ENCODE measurements around the gene RHOB.
A peak's percentile ranks its signal among the peaks of the same experiment; 100 is the strongest.
"Not testable (repeated sequence)": the region's sequence is repeated elsewhere in the genome, so short reads cannot be mapped to it uniquely, and the experiment has no call there.

RHOB gene

DNA sequence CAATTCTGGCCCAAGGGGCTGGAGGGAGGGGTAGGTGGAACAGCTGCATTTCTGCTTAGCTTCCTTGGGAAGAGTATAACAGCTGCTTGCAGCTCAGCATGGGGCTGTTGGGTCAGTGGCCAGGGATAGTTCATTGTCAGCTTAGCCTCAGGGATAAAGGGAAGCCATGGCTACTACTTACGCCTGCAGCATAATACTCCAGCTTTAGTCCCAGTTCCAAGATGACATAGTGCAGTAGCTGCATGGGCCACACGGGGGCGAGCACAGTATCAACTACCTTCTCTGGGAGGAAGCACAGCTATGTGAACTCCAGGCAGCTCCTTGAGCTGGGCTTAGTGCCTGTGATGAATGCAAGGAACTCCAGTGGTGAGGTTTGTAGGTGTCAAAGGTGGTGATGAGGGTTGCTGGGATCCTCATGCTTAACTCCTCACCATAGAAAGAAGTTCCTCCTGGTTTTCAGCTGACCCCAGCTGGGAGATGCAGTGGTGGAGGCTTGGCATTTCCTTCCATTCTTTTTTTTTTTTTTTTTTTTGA is 35.4 kb upstream of the RHOB start:
- no peak overlapping the region for H3K4me3 ChIP-seq (ENCODE audit: low read length)
- no peak overlapping the region for H3K9ac ChIP-seq (ENCODE audit: low read depth, low read length)

DNA sequence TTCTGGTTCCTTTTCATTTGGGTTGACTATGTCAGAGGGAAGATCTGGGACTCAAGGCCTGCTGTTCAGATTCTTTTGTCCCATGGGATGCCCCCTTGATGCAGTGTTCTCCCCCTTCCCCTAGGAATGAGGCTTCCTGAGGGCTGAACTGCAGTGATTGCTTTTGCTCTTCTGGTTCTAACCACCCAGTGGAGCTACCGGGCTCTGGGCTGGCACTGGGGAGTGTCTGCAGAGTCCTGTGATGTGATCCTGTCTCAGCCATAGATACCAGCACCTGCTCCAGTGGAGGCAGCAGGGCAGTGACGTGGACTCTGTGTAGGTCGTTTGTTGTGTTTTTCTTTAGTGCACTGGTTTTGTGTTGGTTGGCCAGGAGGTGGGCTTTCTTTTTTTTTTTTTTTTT is 32.1 kb upstream of the RHOB start:
- Histone ChIP-seq H3K27me3 (ENCODE audit: control insufficient read depth, insufficient read depth, low read length) (no peaks in the 10 kb centered on the region), H3K36me3 (ENCODE audit: insufficient read depth, low read length) (no peaks in the 10 kb centered on the region), H3K4me1 (ENCODE audit: control insufficient read depth, insufficient read depth, low read length) (peaks cover 13% of the 10 kb centered on the region), H3K4me2 (ENCODE audit: low read length) (no peak overlapping the region), H3K9ac (ENCODE audit: low read depth, low read length) (no peak overlapping the region), H3K9me3 (replicated peaks; ENCODE audit: low read length) (no peaks in the 10 kb centered on the region), H3K4me3 (ENCODE audit: low read length) (no peak overlapping the region)

More for the DNA sequence above, 35.4 kb upstream of the RHOB start:
- Histone ChIP-seq H3K36me3 (ENCODE audit: insufficient read depth, low read length) (no peaks in the 10 kb centered on the region), H3K9me3 (replicated peaks; ENCODE audit: low read length) (peaks cover 12% of the 10 kb centered on the region), H3K27me3 (ENCODE audit: control insufficient read depth, insufficient read depth, low read length) (no peaks in the 10 kb centered on the region), H3K4me2 (ENCODE audit: low read length) (no peak overlapping the region), H3K4me1 (ENCODE audit: control insufficient read depth, insufficient read depth, low read length) (peaks cover 4% of the 10 kb centered on the region)

DNA sequence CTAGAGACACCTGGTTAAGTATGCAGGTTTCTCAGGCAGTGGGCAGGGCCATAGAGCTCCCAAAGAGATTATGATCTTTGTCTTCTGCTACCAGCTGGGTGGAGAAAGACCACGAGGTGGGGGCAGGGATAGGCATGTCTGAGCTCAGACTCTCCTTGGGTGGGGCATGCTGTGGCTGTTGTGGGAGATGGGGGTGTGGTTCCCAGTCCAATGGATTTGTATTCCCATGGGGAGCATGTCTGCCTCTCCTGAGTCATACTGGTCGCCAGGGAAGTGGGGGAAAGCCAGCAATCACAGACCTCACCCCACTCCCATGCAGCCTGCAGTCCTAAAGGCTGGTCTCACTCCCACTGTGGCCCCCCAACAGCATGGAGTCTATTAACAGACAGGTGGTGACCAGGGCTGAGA is 31.4 kb upstream of the RHOB start:
- Histone ChIP-seq H3K4me3 (ENCODE audit: low read length) (no peak overlapping the region), H3K9me3 (replicated peaks; ENCODE audit: low read length) (no peaks in the 10 kb centered on the region), H3K4me1 (ENCODE audit: control insufficient read depth, insufficient read depth, low read length) (peaks cover 17% of the 10 kb centered on the region), H3K9ac (ENCODE audit: low read depth, low read length) (no peak overlapping the region), H3K27me3 (ENCODE audit: control insufficient read depth, insufficient read depth, low read length) (no peaks in the 10 kb centered on the region), H3K36me3 (ENCODE audit: insufficient read depth, low read length) (no peaks in the 10 kb centered on the region), H3K4me2 (ENCODE audit: low read length) (no peak overlapping the region)

DNA sequence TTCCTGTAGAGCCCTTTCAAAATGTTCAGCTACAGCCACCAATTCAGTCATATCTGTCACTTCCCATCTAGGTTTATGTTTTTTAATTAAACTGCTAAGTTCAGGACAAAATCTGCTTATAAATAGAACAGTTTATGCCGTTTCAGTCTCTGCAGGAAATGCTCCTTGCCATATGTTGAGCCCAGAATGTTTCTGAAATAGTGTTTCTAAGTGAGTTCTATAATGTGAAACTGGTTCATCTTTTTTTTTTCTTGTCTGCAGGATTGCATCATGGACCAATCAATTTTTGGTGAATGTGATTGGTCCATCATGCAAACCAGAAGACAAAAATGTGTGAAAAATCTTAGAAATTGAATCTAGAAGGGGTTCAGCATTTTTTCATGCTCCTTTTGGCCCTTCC is 30.2 kb upstream of the RHOB start:
- Histone ChIP-seq H3K36me3 (ENCODE audit: insufficient read depth, low read length) (no peaks in the 10 kb centered on the region), H3K4me3 (ENCODE audit: low read length) (no peak overlapping the region)

DNA sequence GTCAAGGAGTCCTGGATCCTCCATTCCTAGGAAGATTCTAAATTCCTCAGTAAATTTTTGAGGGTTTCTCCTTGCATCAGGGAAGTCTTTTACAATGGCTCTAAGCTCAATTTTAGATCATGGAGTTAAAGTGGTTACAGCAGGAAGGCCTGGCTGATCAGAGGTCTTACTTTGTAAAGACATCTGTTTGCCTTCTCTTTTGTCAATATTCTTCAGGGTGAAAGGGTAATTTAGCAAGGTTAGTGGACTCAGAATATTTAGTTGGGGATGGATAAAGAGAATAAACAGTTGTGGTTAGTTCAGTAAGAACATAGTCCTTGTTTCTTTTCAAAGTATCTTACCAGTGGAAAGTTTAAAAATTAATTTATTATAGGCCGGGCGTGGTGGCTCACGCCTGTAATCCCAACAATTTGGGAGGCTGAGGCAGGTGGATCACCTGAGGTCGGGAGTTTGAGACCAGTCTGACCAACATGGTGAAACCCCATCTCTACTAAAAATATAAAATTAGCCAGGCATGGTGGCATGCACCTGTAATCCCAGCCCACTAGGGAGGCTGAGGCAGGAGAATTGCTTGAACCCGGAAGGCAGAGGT is 29.5 kb upstream of the RHOB start:
- H3K4me1 ChIP-seq (ENCODE audit: control insufficient read depth, insufficient read depth, low read length) = peaks cover 27% of the 10 kb centered on the region
- not testable (repeated sequence) for H3K4me3 ChIP-seq (ENCODE audit: low read length); H3K9ac ChIP-seq (ENCODE audit: low read depth, low read length); H3K27me3 ChIP-seq (ENCODE audit: control insufficient read depth, insufficient read depth, low read length); H3K4me2 ChIP-seq (ENCODE audit: low read length); H3K36me3 ChIP-seq (ENCODE audit: insufficient read depth, low read length); H3K9me3 ChIP-seq (replicated peaks; ENCODE audit: low read length)

More for the DNA sequence above, 30.2 kb upstream of the RHOB start:
- H3K4me2 ChIP-seq (ENCODE audit: low read length) = no peak overlapping the region
- H3K27me3 ChIP-seq (ENCODE audit: control insufficient read depth, insufficient read depth, low read length) = no peaks in the 10 kb centered on the region
- H3K4me1 ChIP-seq (ENCODE audit: control insufficient read depth, insufficient read depth, low read length) = peaks cover 21% of the 10 kb centered on the region
- H3K9ac ChIP-seq (ENCODE audit: low read depth, low read length) = no peak overlapping the region
- no peaks in the 10 kb centered on the region for H3K9me3 ChIP-seq (replicated peaks; ENCODE audit: low read length)

DNA sequence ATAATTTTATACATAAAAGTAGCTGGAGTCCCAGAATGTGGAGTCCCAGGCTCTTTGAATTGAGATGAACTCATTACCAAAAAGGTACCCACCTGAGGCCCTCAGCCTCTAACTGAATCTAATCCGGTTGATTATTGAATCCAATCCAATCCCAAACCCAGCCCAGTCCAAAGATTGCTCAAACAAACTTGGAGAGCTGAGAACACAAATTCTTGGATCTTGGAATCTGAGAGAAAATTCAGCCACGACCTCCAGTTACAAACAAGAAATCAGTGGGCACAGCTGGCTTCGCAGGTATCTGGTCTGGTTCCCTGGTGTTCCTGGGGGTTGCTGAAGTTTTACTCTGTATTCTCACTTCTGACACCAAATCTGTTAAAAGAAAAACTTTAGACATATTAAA is 28.4 kb upstream of the RHOB start:
- Histone ChIP-seq H3K9ac (ENCODE audit: low read depth, low read length) (peak overlapping the region; percentile 45), H3K9me3 (replicated peaks; ENCODE audit: low read length) (no peaks in the 10 kb centered on the region)

DNA sequence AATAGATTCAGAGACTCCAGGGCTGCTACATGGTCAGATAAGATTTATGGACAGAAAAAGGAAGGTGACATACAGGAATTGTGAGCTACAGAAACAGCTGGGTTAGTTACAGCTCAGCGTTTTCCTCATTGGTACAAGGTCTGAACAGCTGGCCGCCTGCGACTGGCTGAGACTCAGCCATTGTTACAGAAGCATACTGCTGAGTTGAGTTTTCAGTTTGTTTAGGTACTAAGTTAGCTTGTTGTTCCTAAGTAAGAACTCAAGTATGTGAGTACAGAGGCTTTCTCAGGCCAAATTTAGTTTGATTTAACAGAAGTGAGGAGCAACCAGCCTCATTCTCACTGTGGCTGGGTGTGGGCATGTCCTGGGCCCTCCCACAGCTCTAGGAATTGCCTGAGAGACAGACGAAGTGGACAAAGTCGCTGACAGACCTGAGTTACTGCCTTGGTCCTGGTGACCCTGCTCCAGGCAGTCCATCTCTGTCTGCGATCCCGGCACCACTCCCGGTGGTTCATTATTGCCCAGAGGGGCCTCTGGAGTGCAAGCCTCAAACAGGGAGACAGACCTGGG is 27.8 kb upstream of the RHOB start:
- peak overlapping the region; percentile 13 for H3K4me3 ChIP-seq (ENCODE audit: low read length)

More for the DNA sequence above, 28.4 kb upstream of the RHOB start:
- H3K27me3 ChIP-seq (ENCODE audit: control insufficient read depth, insufficient read depth, low read length) = no peaks in the 10 kb centered on the region
- peaks cover 39% of the 10 kb centered on the region for H3K4me1 ChIP-seq (ENCODE audit: control insufficient read depth, insufficient read depth, low read length)
- H3K4me3 ChIP-seq (ENCODE audit: low read length) = no peak overlapping the region
- no peak overlapping the region for H3K4me2 ChIP-seq (ENCODE audit: low read length)
- H3K36me3 ChIP-seq (ENCODE audit: insufficient read depth, low read length) = no peaks in the 10 kb centered on the region

DNA sequence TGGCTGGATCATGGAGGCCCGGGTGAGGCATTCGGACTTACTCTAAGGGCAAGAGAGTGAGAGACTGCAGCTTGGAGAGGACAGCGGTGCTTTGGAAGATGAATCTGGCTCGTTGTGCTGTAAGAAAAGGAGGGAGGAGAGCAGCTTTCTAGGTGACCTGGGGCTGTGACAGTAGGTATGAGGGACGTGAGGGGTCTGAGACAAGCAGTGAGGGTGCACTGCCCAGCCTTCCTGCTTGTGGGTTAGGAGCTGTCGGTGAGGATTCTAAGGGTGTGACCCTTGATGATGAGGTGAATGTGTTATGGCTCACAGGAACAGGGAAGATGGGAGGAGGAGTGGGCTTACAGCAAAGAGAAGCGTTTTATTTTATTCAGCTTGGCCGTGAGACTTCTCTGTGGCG is 27.1 kb upstream of the RHOB start:
- peak overlapping the region; percentile 73 for H3K9ac ChIP-seq (ENCODE audit: low read depth, low read length)
- H3K9me3 ChIP-seq (replicated peaks; ENCODE audit: low read length) = no peaks in the 10 kb centered on the region
- peak overlapping the region; percentile 55 for H3K4me2 ChIP-seq (ENCODE audit: low read length)
- peak overlapping the region; percentile 19 for H3K4me3 ChIP-seq (ENCODE audit: low read length)
- H3K36me3 ChIP-seq (ENCODE audit: insufficient read depth, low read length) = no peaks in the 10 kb centered on the region
- H3K4me1 ChIP-seq (ENCODE audit: control insufficient read depth, insufficient read depth, low read length) = peaks cover 51% of the 10 kb centered on the region
- H3K27me3 ChIP-seq (ENCODE audit: control insufficient read depth, insufficient read depth, low read length) = no peaks in the 10 kb centered on the region

More for the DNA sequence above, 27.8 kb upstream of the RHOB start:
- no peaks in the 10 kb centered on the region for H3K9me3 ChIP-seq (replicated peaks; ENCODE audit: low read length)
- H3K9ac ChIP-seq (ENCODE audit: low read depth, low read length) = peak overlapping the region; percentile 73
- peaks cover 44% of the 10 kb centered on the region for H3K4me1 ChIP-seq (ENCODE audit: control insufficient read depth, insufficient read depth, low read length)
- peak overlapping the region; percentile 55 for H3K4me2 ChIP-seq (ENCODE audit: low read length)
- no peaks in the 10 kb centered on the region for H3K36me3 ChIP-seq (ENCODE audit: insufficient read depth, low read length)
- H3K27me3 ChIP-seq (ENCODE audit: control insufficient read depth, insufficient read depth, low read length) = no peaks in the 10 kb centered on the region

DNA sequence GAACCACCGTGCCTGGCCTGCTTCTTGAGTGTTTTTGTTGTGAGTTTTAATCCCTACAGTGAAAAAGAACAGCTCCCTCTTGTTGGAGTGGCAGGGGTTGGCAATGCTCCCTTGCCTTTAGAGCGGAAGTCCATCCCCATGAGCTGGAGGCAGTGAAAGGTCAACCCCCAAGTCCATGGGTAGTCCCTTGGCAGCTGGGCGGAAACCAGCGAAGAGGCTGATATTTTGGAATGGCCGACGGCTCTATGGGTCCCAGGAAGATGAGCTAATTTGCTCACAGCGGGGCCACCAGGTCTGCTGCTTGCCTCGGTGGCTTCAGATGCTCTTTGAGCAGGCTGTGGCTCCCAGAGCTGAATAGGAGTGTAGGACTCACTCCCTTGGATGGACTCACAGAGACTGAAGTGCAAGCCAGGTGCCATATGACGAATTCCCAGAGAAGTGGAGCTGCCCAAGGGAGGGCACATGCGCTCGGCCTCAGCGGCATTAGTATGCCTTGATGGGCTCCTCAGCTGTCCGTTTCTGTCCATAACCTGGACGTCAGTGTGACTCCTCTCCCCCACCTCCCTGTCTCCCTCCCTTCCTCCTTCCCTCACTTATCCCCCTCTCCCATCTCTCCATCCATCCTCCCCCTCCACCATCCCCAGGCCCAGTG is 25.4 kb upstream of the RHOB start:
- Histone ChIP-seq H3K9me3 (replicated peaks; ENCODE audit: low read length) (no peaks in the 10 kb centered on the region), H3K4me3 (ENCODE audit: low read length) (peak overlapping the region; percentile 24), H3K27me3 (ENCODE audit: control insufficient read depth, insufficient read depth, low read length) (no peaks in the 10 kb centered on the region), H3K36me3 (ENCODE audit: insufficient read depth, low read length) (no peaks in the 10 kb centered on the region), H3K4me1 (ENCODE audit: control insufficient read depth, insufficient read depth, low read length) (peaks cover 67% of the 10 kb centered on the region), H3K4me2 (ENCODE audit: low read length) (peak overlapping the region; percentile 61), H3K9ac (ENCODE audit: low read depth, low read length) (peak overlapping the region; percentile 39)

DNA sequence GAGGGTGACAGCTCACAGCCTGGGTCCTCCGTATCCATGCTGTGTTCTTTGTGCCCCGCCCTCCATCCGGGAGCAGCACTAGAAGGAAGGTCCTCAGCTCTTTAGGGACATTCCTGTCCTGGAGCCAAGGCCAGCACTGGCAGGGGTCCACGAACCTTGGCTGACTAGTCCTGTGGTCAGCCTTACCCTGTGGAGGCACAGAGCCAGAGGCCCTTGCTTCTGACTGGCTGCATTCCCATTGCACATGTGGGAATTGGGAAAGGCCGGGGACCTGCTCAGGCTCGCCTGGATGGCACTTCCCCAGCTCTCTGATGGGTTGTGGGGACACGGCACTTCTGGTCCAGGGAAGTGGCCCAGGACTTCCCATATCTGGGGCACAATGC is 24.9 kb upstream of the RHOB start:
- Histone ChIP-seq H3K36me3 (ENCODE audit: insufficient read depth, low read length) (no peaks in the 10 kb centered on the region), H3K4me3 (ENCODE audit: low read length) (peak overlapping the region; percentile 24), H3K9ac (ENCODE audit: low read depth, low read length) (peak overlapping the region; percentile 39), H3K4me1 (ENCODE audit: control insufficient read depth, insufficient read depth, low read length) (peaks cover 67% of the 10 kb centered on the region), H3K4me2 (ENCODE audit: low read length) (peak overlapping the region; percentile 61), H3K9me3 (replicated peaks; ENCODE audit: low read length) (no peaks in the 10 kb centered on the region), H3K27me3 (ENCODE audit: control insufficient read depth, insufficient read depth, low read length) (no peaks in the 10 kb centered on the region)

DNA sequence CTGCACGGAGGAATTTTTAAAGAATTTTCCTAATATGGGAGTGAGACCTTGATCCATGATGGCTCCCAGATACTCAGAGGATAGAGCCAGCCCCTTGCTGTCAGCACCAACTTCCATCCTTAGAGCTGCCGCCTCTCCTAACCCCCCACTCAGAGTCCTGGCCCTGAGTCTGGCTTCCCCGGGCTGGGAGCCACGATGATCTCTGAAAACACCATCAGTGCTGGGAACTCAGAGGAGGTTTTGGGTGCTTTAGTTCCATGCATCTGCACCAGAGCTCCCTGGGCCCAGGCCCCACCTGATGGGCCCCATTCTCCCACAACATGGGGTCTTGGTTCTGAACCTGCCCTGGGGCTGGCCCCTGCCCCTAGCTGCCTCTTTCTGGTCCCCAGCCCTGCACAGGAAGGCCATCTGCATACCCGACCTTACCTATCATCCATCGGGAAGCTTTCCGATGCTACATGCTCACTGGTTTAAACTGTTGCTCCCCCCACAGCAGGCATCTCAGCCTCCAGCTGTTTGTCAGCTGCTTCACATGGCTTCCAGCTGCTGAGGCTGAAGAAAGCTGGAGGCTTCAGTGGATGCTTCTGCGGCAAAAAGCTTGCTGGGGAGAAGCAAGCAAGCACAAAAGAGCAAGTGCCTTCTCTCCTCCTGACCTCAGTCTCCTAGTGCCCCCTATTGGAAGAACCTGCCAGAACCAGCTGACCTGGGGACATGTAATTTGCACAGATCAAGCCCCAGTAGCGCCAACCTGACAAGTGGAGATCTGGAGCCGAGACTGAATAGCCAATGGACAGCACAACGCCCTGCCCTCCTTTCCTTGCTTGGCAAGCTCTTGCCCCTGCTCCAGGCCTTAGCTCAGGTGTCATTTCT is 24.2 kb upstream of the RHOB start:
- Histone ChIP-seq H3K9me3 (replicated peaks; ENCODE audit: low read length) (no peaks in the 10 kb centered on the region), H3K4me1 (ENCODE audit: control insufficient read depth, insufficient read depth, low read length) (peaks cover 67% of the 10 kb centered on the region), H3K27me3 (ENCODE audit: control insufficient read depth, insufficient read depth, low read length) (no peaks in the 10 kb centered on the region), H3K36me3 (ENCODE audit: insufficient read depth, low read length) (no peaks in the 10 kb centered on the region), H3K9ac (ENCODE audit: low read depth, low read length) (peak overlapping the region; percentile 39), H3K4me3 (ENCODE audit: low read length) (no peak overlapping the region), H3K4me2 (ENCODE audit: low read length) (peak overlapping the region; percentile 61)
